ENCODE data around the gene ATXN3L. TPM values are rescaled to one million over a fixed set of nuclear protein-coding genes. Genes with fewer than 3 reads are reported as not detected.

Gene ATXN3L
- polyA plus RNA-seq, 2 donors: not detected

DNA sequence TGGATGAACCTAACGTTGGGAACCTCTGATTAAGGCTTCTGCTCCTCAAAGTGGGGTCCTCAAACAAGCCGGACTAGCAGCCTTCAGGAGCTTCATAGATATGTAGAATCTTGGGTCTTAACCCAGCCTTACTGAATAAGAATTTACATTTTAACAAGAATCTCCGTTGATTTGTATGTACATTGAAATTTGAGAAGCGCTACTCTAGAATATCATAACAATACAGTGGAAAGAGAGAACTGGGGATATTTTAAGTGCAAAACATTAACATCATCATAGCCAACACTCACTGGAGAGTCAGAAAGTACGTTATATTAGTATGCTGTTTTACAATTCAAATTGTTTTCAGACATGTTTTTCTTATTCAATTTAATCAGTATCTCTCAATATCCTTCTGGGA lies 31.2 kb downstream of the ATXN3L start:
- Histone ChIP-seq H3K4me3 (ENCODE audit: low read depth in 1 of 2, low read length in 2 of 2) (no peak overlapping the region), H3K27ac (ENCODE audit: low read depth in 2 of 2, low read length in 1 of 2) (no peak overlapping the region), H3K4me1 (ENCODE audit: control insufficient read depth in 2 of 2, insufficient read depth in 2 of 2, low read length in 1 of 2) (no peaks in the 10 kb centered on the region), H3K36me3 (ENCODE audit: control insufficient read depth in 2 of 2, insufficient read depth in 2 of 2, low read length in 1 of 2) (no peaks in the 10 kb centered on the region), H3K27me3 (ENCODE audit: control insufficient read depth in 1 of 2, insufficient read depth in 2 of 2, low read length in 2 of 2) (no peaks in the 10 kb centered on the region), H3K9me3 (ENCODE audit: control insufficient read depth in 2 of 2, insufficient read depth in 1 of 2, low read depth in 1 of 2, low read length in 1 of 2) (no peaks in the 10 kb centered on the region)
- 80 to 92% methylated on average over 5 of the region's 5 CpGs for WGBS, 2 donors

DNA sequence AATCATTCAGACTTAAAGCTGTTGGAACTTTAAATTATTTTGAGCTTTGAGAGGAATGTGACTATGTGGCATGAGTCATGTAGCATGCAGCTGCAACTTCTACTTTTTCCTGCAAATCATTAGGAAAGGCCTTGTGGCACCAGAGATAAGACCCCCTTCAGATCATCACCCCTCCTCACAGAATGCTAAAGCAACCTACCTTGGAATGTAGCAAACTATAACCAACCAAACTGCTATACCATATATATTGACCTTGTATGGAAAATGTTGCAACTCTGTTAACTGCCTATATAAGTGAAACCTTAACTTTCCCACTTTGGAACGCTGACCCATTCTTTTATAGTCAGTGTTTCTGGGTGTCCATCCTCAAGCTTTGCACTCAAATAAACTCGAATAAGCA lies 32.0 kb downstream of the ATXN3L start:
- Histone ChIP-seq H3K4me1 (ENCODE audit: control insufficient read depth in 2 of 2, insufficient read depth in 2 of 2, low read length in 1 of 2) (no peaks in the 10 kb centered on the region), H3K36me3 (ENCODE audit: control insufficient read depth in 2 of 2, insufficient read depth in 2 of 2, low read length in 1 of 2) (no peaks in the 10 kb centered on the region), H3K27ac (ENCODE audit: low read depth in 2 of 2, low read length in 1 of 2) (no peak overlapping the region), H3K27me3 (ENCODE audit: control insufficient read depth in 1 of 2, insufficient read depth in 2 of 2, low read length in 2 of 2) (no peaks in the 10 kb centered on the region), H3K9me3 (ENCODE audit: control insufficient read depth in 2 of 2, insufficient read depth in 1 of 2, low read depth in 1 of 2, low read length in 1 of 2) (no peaks in the 10 kb centered on the region), H3K4me3 (ENCODE audit: low read depth in 1 of 2, low read length in 2 of 2) (no peak overlapping the region)
- WGBS, 2 donors: 64 to 75% methylated on average over 2 of the region's 2 CpGs

GRCh38 chrX:13285693-13286092 lies 34.2 kb downstream of the ATXN3L start:
- H3K27ac ChIP-seq (ENCODE audit: low read depth in 2 of 2, low read length in 1 of 2): no peak overlapping the region
- WGBS, 2 donors: 91 to 93% methylated on average over 7 of the region's 7 CpGs
- H3K36me3 ChIP-seq (ENCODE audit: control insufficient read depth in 2 of 2, insufficient read depth in 2 of 2, low read length in 1 of 2): no peaks in the 10 kb centered on the region
- H3K27me3 ChIP-seq (ENCODE audit: control insufficient read depth in 1 of 2, insufficient read depth in 2 of 2, low read length in 2 of 2): peaks cover 0 to 5% of the 10 kb centered on the region in 2 donors
- H3K9me3 ChIP-seq (ENCODE audit: control insufficient read depth in 2 of 2, insufficient read depth in 1 of 2, low read depth in 1 of 2, low read length in 1 of 2): no peaks in the 10 kb centered on the region
- no peaks in the 10 kb centered on the region for H3K4me1 ChIP-seq (ENCODE audit: control insufficient read depth in 2 of 2, insufficient read depth in 2 of 2, low read length in 1 of 2)
- H3K4me3 ChIP-seq (ENCODE audit: low read depth in 1 of 2, low read length in 2 of 2): no peak overlapping the region

- WGBS, 2 donors: 91 to 95% methylated on average over 5 of the region's 5 CpGs
- Histone ChIP-seq H3K4me1 (ENCODE audit: control insufficient read depth in 2 of 2, insufficient read depth in 2 of 2, low read length in 1 of 2) (no peaks in the 10 kb centered on the region), H3K27ac (ENCODE audit: low read depth in 2 of 2, low read length in 1 of 2) (no peak overlapping the region), H3K36me3 (ENCODE audit: control insufficient read depth in 2 of 2, insufficient read depth in 2 of 2, low read length in 1 of 2) (no peaks in the 10 kb centered on the region), H3K9me3 (ENCODE audit: control insufficient read depth in 2 of 2, insufficient read depth in 1 of 2, low read depth in 1 of 2, low read length in 1 of 2) (no peaks in the 10 kb centered on the region), H3K4me3 (ENCODE audit: low read depth in 1 of 2, low read length in 2 of 2) (no peak overlapping the region), H3K27me3 (ENCODE audit: control insufficient read depth in 1 of 2, insufficient read depth in 2 of 2, low read length in 2 of 2) (peaks cover 0 to 5% of the 10 kb centered on the region in 2 donors)
These were observed 34.6 kb downstream of the ATXN3L start for GRCh38 chrX:13285229-13285628.

DNA sequence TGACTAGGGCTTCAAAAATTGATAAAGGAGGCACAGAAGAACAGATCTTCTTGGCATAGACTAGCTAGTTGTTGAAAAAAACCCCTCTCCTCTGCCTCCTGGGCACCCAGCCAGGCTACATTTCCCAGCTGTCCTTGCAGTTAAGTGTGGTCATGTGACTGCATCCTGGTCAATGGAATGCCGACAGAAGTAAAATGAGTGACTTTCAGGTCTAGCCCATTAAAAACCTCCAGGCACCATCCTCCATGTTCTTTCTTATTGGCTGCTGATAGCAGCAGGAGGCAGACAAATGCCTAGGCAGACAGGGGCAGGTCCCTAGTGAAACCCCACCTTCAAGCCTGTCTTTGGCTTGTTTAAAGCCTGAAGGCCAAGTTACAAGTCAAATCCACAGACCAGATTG lies 35.3 kb downstream of the ATXN3L start:
- Histone ChIP-seq H3K27me3 (ENCODE audit: control insufficient read depth in 1 of 2, insufficient read depth in 2 of 2, low read length in 2 of 2) (peaks cover 0 to 5% of the 10 kb centered on the region in 2 donors), H3K4me3 (ENCODE audit: low read depth in 1 of 2, low read length in 2 of 2) (no peak overlapping the region), H3K27ac (ENCODE audit: low read depth in 2 of 2, low read length in 1 of 2) (no peak overlapping the region), H3K9me3 (ENCODE audit: control insufficient read depth in 2 of 2, insufficient read depth in 1 of 2, low read depth in 1 of 2, low read length in 1 of 2) (no peaks in the 10 kb centered on the region), H3K4me1 (ENCODE audit: control insufficient read depth in 2 of 2, insufficient read depth in 2 of 2, low read length in 1 of 2) (no peaks in the 10 kb centered on the region), H3K36me3 (ENCODE audit: control insufficient read depth in 2 of 2, insufficient read depth in 2 of 2, low read length in 1 of 2) (no peaks in the 10 kb centered on the region)
- WGBS, 2 donors: 88 to 94% methylated on average over 1 of the region's 1 CpG

DNA sequence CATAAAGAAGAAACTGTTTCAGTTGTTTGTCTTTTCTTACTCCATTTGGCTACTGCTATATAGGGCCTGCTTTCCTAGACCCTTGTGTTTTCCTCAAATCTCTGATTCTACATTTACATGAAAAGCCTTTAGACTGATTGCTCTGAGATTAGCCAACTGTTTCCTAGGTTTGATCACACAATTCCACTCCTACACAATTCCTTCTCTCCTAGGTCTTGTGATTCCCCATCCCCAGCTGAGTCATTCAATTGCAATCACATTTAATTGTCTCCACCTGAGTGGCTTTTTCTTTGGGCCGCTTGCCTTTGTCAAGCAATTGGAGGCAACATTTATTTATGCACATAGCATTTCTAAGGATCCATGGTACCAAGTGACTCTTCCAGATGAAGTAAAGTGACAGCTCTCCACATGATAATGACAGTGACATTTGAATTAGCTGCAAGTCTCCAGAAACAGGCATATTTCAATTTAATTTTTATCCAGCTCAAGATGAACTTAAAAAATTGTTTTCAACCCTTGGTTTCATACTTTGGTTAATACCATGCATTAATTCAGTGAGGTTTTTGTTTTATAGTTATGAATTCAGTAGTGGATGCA lies 35.8 kb downstream of the ATXN3L start:
- H3K4me3 ChIP-seq (ENCODE audit: low read depth in 1 of 2, low read length in 2 of 2): no peak overlapping the region

DNA sequence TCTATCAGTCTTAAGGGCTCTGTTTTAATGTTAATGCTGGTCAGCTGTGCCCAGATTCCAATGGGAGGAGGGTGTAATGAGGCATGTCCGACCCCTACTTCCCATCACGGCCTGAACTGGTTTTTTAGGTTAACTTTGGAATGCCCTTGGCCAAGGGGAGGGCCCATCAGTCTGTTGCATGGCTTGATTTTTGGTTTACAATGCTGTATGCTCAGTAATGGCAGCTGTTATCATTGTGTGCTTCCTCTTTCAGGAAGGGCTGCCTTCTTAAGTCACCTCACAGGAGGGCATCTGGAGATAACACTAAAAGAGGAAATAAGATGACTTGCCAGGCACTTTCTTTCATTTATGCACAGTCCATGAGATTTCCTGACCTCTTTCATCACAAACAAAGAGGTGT lies 36.3 kb downstream of the ATXN3L start:
- Histone ChIP-seq H3K4me3 (ENCODE audit: low read depth in 1 of 2, low read length in 2 of 2) (no peak overlapping the region), H3K9me3 (ENCODE audit: control insufficient read depth in 2 of 2, insufficient read depth in 1 of 2, low read depth in 1 of 2, low read length in 1 of 2) (no peaks in the 10 kb centered on the region), H3K36me3 (ENCODE audit: control insufficient read depth in 2 of 2, insufficient read depth in 2 of 2, low read length in 1 of 2) (no peaks in the 10 kb centered on the region), H3K27ac (ENCODE audit: low read depth in 2 of 2, low read length in 1 of 2) (no peak overlapping the region), H3K4me1 (ENCODE audit: control insufficient read depth in 2 of 2, insufficient read depth in 2 of 2, low read length in 1 of 2) (no peaks in the 10 kb centered on the region), H3K27me3 (ENCODE audit: control insufficient read depth in 1 of 2, insufficient read depth in 2 of 2, low read length in 2 of 2) (peaks cover 0 to 5% of the 10 kb centered on the region in 2 donors)
- 74 to 81% methylated on average over 2 of the region's 2 CpGs for WGBS, 2 donors

More for the DNA sequence above, 35.8 kb downstream of the ATXN3L start:
- WGBS, 2 donors: 49 to 51% methylated on average over 1 of the region's 1 CpG
- no peaks in the 10 kb centered on the region for H3K9me3 ChIP-seq (ENCODE audit: control insufficient read depth in 2 of 2, insufficient read depth in 1 of 2, low read depth in 1 of 2, low read length in 1 of 2)
- no peak overlapping the region for H3K27ac ChIP-seq (ENCODE audit: low read depth in 2 of 2, low read length in 1 of 2)
- H3K36me3 ChIP-seq (ENCODE audit: control insufficient read depth in 2 of 2, insufficient read depth in 2 of 2, low read length in 1 of 2): no peaks in the 10 kb centered on the region
- peaks cover 0 to 5% of the 10 kb centered on the region in 2 donors for H3K27me3 ChIP-seq (ENCODE audit: control insufficient read depth in 1 of 2, insufficient read depth in 2 of 2, low read length in 2 of 2)
- H3K4me1 ChIP-seq (ENCODE audit: control insufficient read depth in 2 of 2, insufficient read depth in 2 of 2, low read length in 1 of 2): no peaks in the 10 kb centered on the region

- no peak overlapping the region for H3K27ac ChIP-seq (ENCODE audit: low read depth in 2 of 2, low read length in 1 of 2)
- no peaks in the 10 kb centered on the region for H3K36me3 ChIP-seq (ENCODE audit: control insufficient read depth in 2 of 2, insufficient read depth in 2 of 2, low read length in 1 of 2)
- WGBS, 2 donors: 86 to 94% methylated on average over 6 of the region's 6 CpGs
- H3K4me3 ChIP-seq (ENCODE audit: low read depth in 1 of 2, low read length in 2 of 2): no peak overlapping the region
- peaks cover 0 to 5% of the 10 kb centered on the region in 2 donors for H3K27me3 ChIP-seq (ENCODE audit: control insufficient read depth in 1 of 2, insufficient read depth in 2 of 2, low read length in 2 of 2)
- H3K9me3 ChIP-seq (ENCODE audit: control insufficient read depth in 2 of 2, insufficient read depth in 1 of 2, low read depth in 1 of 2, low read length in 1 of 2): no peaks in the 10 kb centered on the region
- no peaks in the 10 kb centered on the region for H3K4me1 ChIP-seq (ENCODE audit: control insufficient read depth in 2 of 2, insufficient read depth in 2 of 2, low read length in 1 of 2)
These were observed 38.6 kb downstream of the ATXN3L start for GRCh38 chrX:13281289-13281688.

DNA sequence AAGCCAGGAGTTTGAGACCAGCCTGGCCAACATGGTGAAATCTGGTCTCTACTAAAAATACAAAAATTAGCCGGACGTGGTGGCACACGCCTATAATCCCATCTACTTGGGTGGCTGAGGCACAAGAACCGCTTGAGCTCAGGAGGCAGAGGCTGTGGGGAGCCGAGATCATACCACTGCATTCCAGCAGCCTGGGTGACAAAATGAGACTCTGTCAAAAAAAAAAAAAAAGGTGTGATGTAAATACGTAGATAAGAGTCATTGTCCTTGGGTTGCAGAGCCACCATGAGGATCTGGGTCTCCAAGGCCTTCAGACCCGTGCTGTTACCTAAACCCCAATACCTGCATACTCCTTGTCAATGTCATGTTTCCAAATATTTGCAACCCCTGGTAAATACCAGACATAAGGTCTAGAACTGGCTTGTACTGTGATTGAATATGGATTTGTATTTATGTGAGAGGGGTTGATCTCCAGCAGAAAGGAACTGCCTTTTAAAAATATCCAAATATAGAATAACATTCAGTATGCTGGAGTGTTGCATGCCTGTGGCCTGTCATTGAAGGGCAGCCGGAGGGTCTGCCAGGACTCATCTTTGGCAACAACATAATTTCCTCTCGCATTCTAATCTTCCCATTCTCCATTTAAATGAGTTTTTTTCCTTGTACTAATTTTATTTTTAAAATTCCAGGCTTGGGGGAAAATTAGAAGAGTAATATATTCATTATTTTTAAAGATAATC lies 40.4 kb downstream of the ATXN3L start:
- no peak overlapping the region for H3K27ac ChIP-seq (ENCODE audit: low read depth in 2 of 2, low read length in 1 of 2)
- H3K4me3 ChIP-seq (ENCODE audit: low read depth in 1 of 2, low read length in 2 of 2): no peak overlapping the region
- no peaks in the 10 kb centered on the region for H3K9me3 ChIP-seq (ENCODE audit: control insufficient read depth in 2 of 2, insufficient read depth in 1 of 2, low read depth in 1 of 2, low read length in 1 of 2)
- H3K36me3 ChIP-seq (ENCODE audit: control insufficient read depth in 2 of 2, insufficient read depth in 2 of 2, low read length in 1 of 2): no peaks in the 10 kb centered on the region
- H3K27me3 ChIP-seq (ENCODE audit: control insufficient read depth in 1 of 2, insufficient read depth in 2 of 2, low read length in 2 of 2): peaks cover 0 to 5% of the 10 kb centered on the region in 2 donors
- WGBS, 2 donors: 88 to 91% methylated on average over 9 of the region's 9 CpGs
- no peaks in the 10 kb centered on the region for H3K4me1 ChIP-seq (ENCODE audit: control insufficient read depth in 2 of 2, insufficient read depth in 2 of 2, low read length in 1 of 2)

- no peaks in the 10 kb centered on the region for H3K36me3 ChIP-seq (ENCODE audit: control insufficient read depth in 2 of 2, insufficient read depth in 2 of 2, low read length in 1 of 2)
- no peaks in the 10 kb centered on the region for H3K4me1 ChIP-seq (ENCODE audit: control insufficient read depth in 2 of 2, insufficient read depth in 2 of 2, low read length in 1 of 2)
- no peaks in the 10 kb centered on the region for H3K9me3 ChIP-seq (ENCODE audit: control insufficient read depth in 2 of 2, insufficient read depth in 1 of 2, low read depth in 1 of 2, low read length in 1 of 2)
- WGBS, 2 donors: 72 to 76% methylated on average over 3 of the region's 3 CpGs
- peaks cover 0 to 5% of the 10 kb centered on the region in 2 donors for H3K27me3 ChIP-seq (ENCODE audit: control insufficient read depth in 1 of 2, insufficient read depth in 2 of 2, low read length in 2 of 2)
- H3K27ac ChIP-seq (ENCODE audit: low read depth in 2 of 2, low read length in 1 of 2): no peak overlapping the region
- no peak overlapping the region for H3K4me3 ChIP-seq (ENCODE audit: low read depth in 1 of 2, low read length in 2 of 2)
These were observed 42.3 kb downstream of the ATXN3L start for GRCh38 chrX:13277539-13277938.
